Fibroblast of skin of right quadriceps (primary cell): ENCODE data around the gene SLC27A2.

Source experiments
- DNase-seq: peaks from one replicate; pipeline ENCODE4 v3.0.0-alpha.2; 2013

The SLC27A2 gene

GRCh38 chr15:50244959-50245624 is 63.1 kb downstream of the SLC27A2 start:
- DNase-seq, result no peak

- no peak for DNase-seq
Observed at GRCh38 chr15:50246631-50247030, 64.6 kb downstream of the SLC27A2 start.

GRCh38 chr15:50247819-50248655 is 66.0 kb downstream of the SLC27A2 start:
- no peak for DNase-seq

GRCh38 chr15:50248994-50249582 is 67.1 kb downstream of the SLC27A2 start:
- peak; percentile 9 for DNase-seq

- no peak for DNase-seq
Observed at GRCh38 chr15:50249704-50250103, 67.7 kb downstream of the SLC27A2 start.

- DNase-seq, result no peak
Observed at GRCh38 chr15:50250760-50251394, 68.9 kb downstream of the SLC27A2 start.

GRCh38 chr15:50251638-50252182 is 69.7 kb downstream of the SLC27A2 start:
- DNase-seq, result no peak

GRCh38 chr15:50252556-50252955 is 70.6 kb downstream of the SLC27A2 start:
- no peak for DNase-seq

- DNase-seq, result peak; percentile 61
Observed at GRCh38 chr15:50256188-50257041, 74.4 kb downstream of the SLC27A2 start.

- DNase-seq, result no peak
Observed at GRCh38 chr15:50257332-50257731, 75.3 kb downstream of the SLC27A2 start.

- DNase-seq, result peak; percentile 29
Observed at GRCh38 chr15:50257924-50258323, 75.9 kb downstream of the SLC27A2 start.

- no peak for DNase-seq
Observed at GRCh38 chr15:50259276-50259675, 77.3 kb downstream of the SLC27A2 start.

- no peak for DNase-seq
Observed at GRCh38 chr15:50260969-50261496, 79.0 kb downstream of the SLC27A2 start.

- DNase-seq, result no peak
Observed at GRCh38 chr15:50261981-50262380, 80.0 kb downstream of the SLC27A2 start.

GRCh38 chr15:50262533-50262932 is 80.5 kb downstream of the SLC27A2 start:
- no peak for DNase-seq

GRCh38 chr15:50265620-50266019 is 83.6 kb downstream of the SLC27A2 start, which contains the start of gene HDC:
HDC (minus strand) TSS chr15:50265726; CDS start chr15:50265623, 103 bp downstream.
- DNase-seq, result no peak

- DNase-seq, result no peak
Observed at GRCh38 chr15:50267577-50267976, 85.6 kb downstream of the SLC27A2 start.

- DNase-seq, result no peak
Observed at GRCh38 chr15:50275091-50275490, 93.1 kb downstream of the SLC27A2 start.

- no peak for DNase-seq
Observed at GRCh38 chr15:50275908-50276307, 93.9 kb downstream of the SLC27A2 start.

- no peak for DNase-seq
Observed at GRCh38 chr15:50277370-50277769, 95.4 kb downstream of the SLC27A2 start.

GRCh38 chr15:50278496-50278895 is 96.5 kb downstream of the SLC27A2 start:
- DNase-seq, result no peak

- DNase-seq, result no peak
Observed at GRCh38 chr15:50280271-50280670, 98.3 kb downstream of the SLC27A2 start.
